GM21529 (cell line): ENCODE results near the gene DPAGT1.
"Not testable (repeated sequence)": the region's sequence is repeated elsewhere in the genome, so short reads cannot be mapped to it uniquely, and the experiment has no call there.

Experiments
- ATAC-seq: cut with Tn5 transposase; IDR thresholded peaks from one replicate; pipeline ENCODE4 v1.9.1; 2021; ENCODE audit not compliant: unreplicated experiment

Gene DPAGT1

DNA sequence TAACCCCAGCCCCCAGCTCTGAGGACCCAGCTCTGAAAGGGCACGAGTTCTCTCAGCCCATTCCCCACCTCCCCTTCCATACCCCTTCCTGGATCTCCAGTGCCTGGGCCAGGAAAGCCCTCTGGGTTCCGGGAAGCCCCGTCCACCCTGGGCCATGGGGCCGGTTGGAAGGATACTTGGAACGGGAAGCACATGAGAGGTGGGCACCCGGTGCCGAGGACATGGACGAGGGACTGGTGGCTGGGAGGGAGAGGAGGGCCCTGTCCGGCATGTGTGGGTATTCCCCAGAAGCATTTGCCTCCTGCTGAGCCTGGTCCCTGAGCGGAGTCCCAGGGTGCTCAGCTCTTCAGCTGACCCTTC, 14.6 kb upstream of the DPAGT1 start:
- ATAC-seq: no peak

- no peak for ATAC-seq
These were observed 14.0 kb upstream of the DPAGT1 start for GRCh38 chr11:119115484-119116234.

DNA sequence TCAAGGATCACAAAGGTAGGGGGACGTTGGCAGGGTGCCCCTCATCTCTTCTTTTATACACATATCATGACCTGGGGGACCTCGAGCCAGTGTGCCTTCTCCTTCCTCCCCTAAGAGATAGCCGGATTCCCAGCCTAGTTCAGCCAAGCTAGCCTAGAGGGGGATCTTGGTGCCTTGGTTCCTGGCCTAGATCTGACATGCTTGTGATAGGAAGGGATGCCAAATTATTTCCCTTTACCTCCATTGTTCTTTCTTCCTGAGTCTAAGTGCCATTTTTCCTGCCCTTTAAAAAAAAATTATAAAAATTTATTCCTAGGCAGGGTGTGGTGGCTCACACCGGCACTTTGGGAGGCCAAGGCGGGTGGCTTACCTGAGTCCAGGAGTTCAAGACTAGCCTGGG, 12.7 kb upstream of the DPAGT1 start:
- ATAC-seq: no peak

- ATAC-seq: no peak
These were observed 12.1 kb upstream of the DPAGT1 start for GRCh38 chr11:119113716-119114115.

DNA sequence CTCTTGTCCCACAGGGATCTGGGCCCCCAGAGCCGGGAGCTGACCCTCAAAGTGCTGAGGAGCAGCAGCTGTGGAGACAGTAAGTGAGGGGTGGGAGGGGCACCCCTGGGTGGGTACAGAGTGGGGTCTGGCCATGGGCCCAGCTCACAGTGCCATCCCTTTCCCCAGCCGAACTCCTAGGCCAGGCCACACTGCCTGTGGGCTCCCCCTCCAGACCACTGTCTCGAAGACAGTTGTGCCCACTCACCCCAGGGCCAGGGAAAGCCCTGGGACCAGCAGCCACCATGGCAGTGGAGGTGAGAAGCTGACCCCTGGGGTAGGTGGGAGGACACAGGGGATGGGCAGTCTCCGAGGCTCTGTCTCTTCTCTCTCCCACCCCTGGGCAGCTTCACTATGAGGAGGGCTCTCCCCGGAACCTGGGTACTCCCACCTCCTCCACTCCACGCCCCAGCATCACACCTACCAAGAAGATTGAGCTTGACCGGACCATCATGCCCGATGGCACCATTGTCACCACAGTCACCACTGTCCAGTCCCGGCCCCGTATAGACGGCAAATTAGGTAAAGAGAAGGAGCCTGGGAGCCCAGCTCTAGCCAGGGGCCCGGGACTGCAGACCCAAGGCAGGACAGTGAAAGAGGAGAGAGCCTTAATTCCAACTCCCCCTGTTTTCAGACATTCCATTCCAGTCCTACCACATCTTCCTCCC, 10.8 kb upstream of the DPAGT1 start:
- ATAC-seq: no peak

DNA sequence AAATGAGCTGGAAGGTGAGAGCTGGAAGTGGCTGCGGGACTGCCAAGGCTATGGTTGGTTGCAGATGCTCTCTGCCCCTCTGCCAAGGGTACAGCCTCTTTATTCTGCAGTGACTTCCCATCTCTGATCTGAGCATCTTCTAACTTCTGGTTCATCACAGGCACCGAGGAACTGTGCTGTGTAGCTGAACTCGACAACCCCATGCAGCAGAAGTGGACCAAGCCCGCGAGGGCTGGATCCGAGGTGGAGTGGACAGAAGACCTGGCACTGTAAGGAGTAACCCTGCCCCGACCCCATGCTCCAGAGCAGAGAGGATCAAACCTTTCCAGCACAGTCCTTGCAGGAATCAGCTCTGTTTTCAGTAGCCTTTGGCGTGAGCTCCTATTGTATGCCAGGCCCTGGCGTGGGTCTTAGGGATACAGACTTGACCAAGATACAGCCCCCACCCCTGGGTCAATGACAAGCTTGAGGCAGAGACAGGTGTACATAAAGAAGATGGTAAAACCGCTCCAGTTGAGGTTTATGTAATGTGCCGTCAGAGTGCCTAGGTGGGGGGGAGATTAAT, 9.8 kb upstream of the DPAGT1 start:
- ATAC-seq: no peak

DNA sequence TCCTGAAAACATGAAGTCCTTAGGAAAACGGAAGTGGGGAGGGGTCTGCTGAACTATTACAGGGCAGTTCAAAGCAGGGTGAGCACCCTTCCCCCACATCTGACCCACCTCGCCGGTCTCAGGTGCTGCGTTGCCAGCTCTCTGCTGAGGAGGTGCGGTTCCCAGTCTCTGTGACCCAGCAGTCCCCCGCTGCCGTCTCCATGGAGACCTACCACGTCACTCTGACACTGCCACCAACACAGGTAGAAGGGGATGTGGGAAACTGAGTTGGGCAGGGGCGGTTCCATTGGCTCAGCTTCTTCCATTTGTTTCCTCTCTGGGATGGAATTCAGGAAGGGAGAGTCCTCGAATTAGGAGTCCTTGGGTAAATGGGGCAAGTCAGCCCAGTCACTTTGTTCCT, 8.8 kb upstream of the DPAGT1 start:
- ATAC-seq: no peak

DNA sequence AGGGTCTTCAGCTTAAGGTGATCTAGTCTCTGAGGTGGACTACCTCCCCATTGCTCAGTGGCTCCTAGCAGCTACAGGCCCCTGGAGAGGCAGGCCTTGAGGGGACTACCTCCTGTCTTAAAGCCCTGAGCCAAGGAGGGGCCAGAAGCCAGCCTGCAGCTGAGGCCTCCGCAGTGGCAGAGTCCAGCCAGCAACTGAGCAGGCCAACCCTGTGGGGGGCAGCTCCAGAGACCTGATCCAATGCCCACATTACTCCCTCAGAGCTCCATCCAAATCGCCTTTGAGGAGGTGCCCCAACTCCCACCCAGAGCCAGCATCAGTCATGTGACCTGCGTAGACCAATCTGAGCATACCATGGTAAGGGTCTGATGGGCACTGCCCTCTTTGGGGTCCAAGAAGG, 8.2 kb upstream of the DPAGT1 start:
- no peak for ATAC-seq

GRCh38 chr11:119108857-119109221, 7.2 kb upstream of the DPAGT1 start:
- ATAC-seq: no peak

GRCh38 chr11:119108146-119108856, 6.6 kb upstream of the DPAGT1 start:
- ATAC-seq: no peak

- ATAC-seq: peak; percentile 30
These were observed 6.0 kb upstream of the DPAGT1 start for GRCh38 chr11:119107538-119108145.

- ATAC-seq: peak; percentile 77
These were observed 5.2 kb upstream of the DPAGT1 start, which contains the start of gene C2CD2L for GRCh38 chr11:119106564-119107537. C2CD2L (plus strand) TSS chr11:119107344; CDS start chr11:119107742, 398 bp downstream.

- no peak for ATAC-seq
These were observed 2.1 kb upstream of the DPAGT1 start for GRCh38 chr11:119103793-119104192.

DNA sequence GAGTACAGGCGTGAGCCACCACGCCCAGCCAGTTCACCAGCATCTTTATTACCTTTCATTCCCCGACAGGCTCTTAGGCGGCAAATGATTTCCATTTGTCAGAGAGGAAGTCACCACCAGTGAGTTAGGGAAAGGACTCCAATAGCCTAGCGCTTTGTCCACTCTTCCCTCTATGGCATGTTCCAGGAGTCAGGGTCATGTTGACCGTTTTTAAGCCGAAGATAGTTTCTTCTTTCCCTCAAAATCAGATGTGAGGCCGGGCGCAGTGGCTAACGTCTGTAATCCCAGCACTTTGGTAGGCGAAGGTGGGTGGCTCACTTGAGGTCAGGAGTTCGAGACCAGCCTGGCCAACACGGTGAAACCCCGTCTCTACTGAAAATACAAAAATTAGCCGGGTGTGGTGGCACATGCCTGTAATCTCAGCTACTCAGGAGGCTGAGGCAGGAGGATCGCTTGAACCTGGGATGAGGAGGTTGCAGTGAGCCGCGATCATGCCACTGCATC, 1.6 kb upstream of the DPAGT1 start:
- ATAC-seq: not testable (repeated sequence)

DNA sequence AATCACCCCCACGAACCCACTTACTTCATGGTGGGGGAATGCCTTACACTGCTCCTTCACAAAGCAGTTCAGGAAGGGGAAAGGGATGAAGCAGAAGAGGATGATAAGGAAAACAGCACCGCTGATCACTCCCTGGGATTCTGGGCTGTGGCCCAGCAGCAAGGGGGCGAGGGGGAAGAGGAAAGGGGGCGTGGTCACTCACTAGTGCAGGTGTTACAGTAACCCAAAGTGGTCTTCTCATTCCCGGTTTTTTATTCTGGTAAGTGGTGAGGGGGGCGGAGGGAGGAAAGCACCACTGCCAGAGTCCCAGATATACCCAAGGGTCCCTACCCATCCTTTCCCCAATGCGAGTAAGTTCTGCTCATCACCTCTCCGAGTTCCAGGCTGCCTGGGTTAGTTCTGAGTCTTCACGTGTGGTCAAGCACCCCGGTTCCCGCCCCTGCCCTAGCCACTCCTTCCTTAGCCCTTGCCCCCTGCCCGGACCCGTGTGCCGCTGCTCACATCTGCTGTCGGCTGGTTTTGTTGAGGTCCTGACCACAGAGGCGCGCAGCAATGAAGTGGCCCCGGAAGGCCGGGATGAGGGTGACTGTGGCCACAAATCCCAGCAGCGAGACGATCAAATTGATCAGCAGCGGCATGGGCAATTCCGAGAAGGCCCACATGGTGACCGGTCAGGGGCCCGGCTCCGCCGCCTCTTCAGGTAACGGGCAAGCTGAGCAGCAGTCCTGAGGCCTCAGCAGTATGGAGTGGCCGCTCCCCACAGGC, 477 bp downstream of the DPAGT1 start:
- peak; percentile 11 for ATAC-seq

DNA sequence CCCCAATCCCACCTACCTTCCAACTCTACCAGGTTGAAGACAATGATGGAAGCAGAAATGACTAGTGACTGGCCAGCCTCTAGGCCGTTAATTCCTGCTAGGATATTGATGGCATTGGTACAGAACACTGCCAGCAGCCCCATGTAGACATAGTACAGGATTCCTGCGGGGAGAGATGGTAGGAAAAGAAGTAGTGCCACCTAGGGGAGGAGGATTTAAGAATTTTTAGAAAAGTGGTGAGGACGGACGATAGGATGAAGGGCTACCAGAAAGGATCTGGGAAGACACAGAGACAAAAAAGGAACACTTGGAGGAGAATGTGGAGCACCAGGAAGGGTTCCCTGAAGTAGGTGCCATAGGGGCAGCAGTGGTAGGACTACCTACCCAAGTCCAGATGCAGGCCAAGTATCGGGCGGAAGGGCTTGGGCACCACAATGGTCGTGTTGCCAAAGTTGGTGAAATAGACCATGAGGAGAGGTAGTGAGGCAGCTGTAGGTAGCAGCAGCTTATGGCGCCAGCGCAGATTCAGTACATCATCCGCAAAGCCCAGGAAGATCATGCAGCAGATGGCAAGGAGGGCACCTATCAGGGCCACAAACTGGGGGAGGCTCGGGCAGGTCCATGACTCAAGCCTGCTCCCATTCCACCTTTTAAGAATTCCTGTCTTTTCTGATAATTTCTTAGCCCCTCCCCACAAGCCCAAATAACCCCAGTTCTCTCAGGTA, 1.2 kb downstream of the DPAGT1 start:
- no peak for ATAC-seq

- no peak for ATAC-seq
These were observed 1.9 kb downstream of the DPAGT1 start for GRCh38 chr11:119099711-119100110.

DNA sequence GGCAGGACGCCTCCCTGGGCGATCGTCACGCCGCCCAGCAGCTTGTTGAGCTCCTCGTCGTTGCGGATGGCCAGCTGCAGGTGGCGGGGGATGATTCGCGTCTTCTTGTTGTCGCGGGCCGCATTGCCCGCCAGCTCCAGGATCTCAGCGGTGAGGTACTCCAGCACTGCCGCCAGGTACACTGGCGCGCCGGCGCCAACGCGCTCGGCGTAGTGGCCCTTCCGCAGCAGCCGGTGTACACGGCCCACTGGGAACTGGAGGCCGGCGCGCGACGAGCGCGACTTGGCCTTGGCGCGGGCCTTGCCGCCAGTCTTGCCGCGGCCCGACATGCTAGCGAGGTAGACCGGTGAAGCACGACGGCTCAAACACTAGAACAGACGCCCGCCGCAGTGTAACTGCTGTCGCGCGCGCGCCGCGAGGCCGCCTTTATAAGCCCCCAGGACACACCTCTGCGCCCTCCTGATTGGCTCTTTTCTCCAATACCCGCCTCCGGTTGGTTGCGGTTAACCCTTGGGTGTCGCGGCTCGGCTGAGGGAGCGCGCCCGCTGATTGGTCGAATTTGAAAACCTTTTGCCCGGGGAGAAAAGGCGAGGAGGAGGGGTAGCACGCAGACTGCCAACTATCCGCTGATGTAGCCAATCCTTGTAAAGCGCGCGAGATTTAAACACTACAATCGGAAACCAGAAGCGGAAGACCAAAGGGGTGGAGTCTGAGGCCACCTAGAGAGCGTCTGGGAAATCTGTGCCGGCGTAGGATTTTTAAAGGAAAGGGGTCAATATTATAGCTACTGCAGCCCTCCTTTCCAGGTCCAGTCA, 6.4 kb downstream of the DPAGT1 start:
- ATAC-seq: peak; percentile 84
